ENCODE measurements around the gene CYP39A1. TPM values are rescaled to one million over a fixed set of nuclear protein-coding genes. Genes with fewer than 3 reads are reported as not detected.

CYP39A1 gene
- total RNA-seq (2014; rRNA removed; shearing (Covaris generic)): 0.03 TPM in 2 replicates
- 0.07 and 0.13 TPM in 2 replicates for polyA plus RNA-seq (2015; cell fraction: cytosol; rRNA removed)
- polyA plus RNA-seq (2015; cell fraction: nucleus; rRNA removed): 0.10 TPM in 1 of 2 replicates, not detected in the other

GRCh38 chr6:46652603-46653438 lies at the start of gene CYP39A1, which contains the start of gene SLC25A27:
Gene CYP39A1, minus strand, starts transcription at chr6:46652818. Its CDS starts 236 bp downstream, at chr6:46652582.
Gene SLC25A27, plus strand, starts transcription at chr6:46652975. Its CDS starts 218 bp downstream, at chr6:46653193.
- DNase-seq (ENCODE audit: low read depth): peak; percentile 88

GRCh38 chr6:46699970-46700369 lies 47.4 kb upstream of the CYP39A1 start:
- DNase-seq (ENCODE audit: low read depth): no peak

GRCh38 chr6:46690911-46691451 lies 38.4 kb upstream of the CYP39A1 start:
- DNase-seq (ENCODE audit: low read depth): no peak

- no peak for DNase-seq (ENCODE audit: low read depth)
These were observed 37.6 kb upstream of the CYP39A1 start for GRCh38 chr6:46690141-46690755.

- DNase-seq (ENCODE audit: low read depth): no peak
These were observed 37.0 kb upstream of the CYP39A1 start for GRCh38 chr6:46689657-46690056.

- DNase-seq (ENCODE audit: low read depth): no peak
These were observed 36.3 kb upstream of the CYP39A1 start for GRCh38 chr6:46688966-46689335.

- no peak for DNase-seq (ENCODE audit: low read depth)
These were observed 35.7 kb upstream of the CYP39A1 start for GRCh38 chr6:46688117-46688965.

GRCh38 chr6:46687619-46688097 lies 35.0 kb upstream of the CYP39A1 start, which contains the start of gene TDRD6:
Gene TDRD6, plus strand, starts transcription at chr6:46687885. Its CDS starts 244 bp downstream, at chr6:46688129.
- no peak for DNase-seq (ENCODE audit: low read depth)

GRCh38 chr6:46684771-46685170 lies 32.2 kb upstream of the CYP39A1 start:
- peak; percentile 54 for DNase-seq (ENCODE audit: low read depth)

- DNase-seq (ENCODE audit: low read depth): no peak
These were observed 24.7 kb upstream of the CYP39A1 start for GRCh38 chr6:46677314-46677654.

- no peak for DNase-seq (ENCODE audit: low read depth)
These were observed 24.1 kb upstream of the CYP39A1 start for GRCh38 chr6:46676604-46677313.

GRCh38 chr6:46674410-46674809 lies 21.8 kb upstream of the CYP39A1 start:
- DNase-seq (ENCODE audit: low read depth): no peak

GRCh38 chr6:46667377-46667776 lies 14.8 kb upstream of the CYP39A1 start:
- DNase-seq (ENCODE audit: low read depth): no peak

GRCh38 chr6:46661483-46661882 lies 8.9 kb upstream of the CYP39A1 start:
- no peak for DNase-seq (ENCODE audit: low read depth)

GRCh38 chr6:46657642-46658041 lies 5.0 kb upstream of the CYP39A1 start:
- DNase-seq (ENCODE audit: low read depth): no peak

GRCh38 chr6:46655803-46656202 lies 3.2 kb upstream of the CYP39A1 start:
- DNase-seq (ENCODE audit: low read depth): no peak

GRCh38 chr6:46653439-46654195 lies 999 bp upstream of the CYP39A1 start:
- DNase-seq (ENCODE audit: low read depth): no peak

- no peak for DNase-seq (ENCODE audit: low read depth)
These were observed 401 bp downstream of the CYP39A1 start for GRCh38 chr6:46652232-46652602.

- no peak for DNase-seq (ENCODE audit: low read depth)
These were observed 802 bp downstream of the CYP39A1 start for GRCh38 chr6:46651816-46652215.

GRCh38 chr6:46651006-46651405 lies 1.6 kb downstream of the CYP39A1 start:
- no peak for DNase-seq (ENCODE audit: low read depth)
